ENCODE measurements around the gene GRM6.

Gene GRM6

DNA sequence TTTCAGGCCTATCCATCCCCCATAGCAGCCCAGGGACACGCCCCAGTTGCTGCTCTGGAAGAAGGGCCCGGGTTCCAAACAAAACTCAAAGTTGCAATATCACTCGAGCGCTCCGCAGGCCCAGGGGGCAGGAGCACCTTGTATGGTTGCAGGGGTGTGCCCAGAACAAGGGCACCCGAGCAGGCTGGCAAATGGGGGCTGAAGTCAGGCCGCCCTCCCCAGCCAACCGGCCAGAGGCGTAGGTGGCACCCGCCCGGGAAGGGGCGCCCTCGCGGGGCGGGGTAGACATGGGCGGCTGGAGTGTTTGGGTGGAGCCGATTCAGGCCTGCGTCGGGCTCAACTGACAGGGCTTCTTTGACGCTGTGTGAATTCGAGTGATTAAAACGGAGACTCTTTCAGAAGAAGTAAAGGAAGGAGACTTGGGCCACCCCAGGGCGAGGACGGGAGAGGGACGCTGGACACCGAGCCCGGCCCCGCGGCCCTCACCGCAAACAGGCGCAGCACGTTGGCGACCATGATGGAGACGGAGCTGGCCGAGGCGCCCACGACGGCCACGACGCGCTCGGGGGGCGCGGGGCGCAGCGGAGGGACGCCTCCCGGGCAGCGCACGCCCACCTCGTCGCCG is 1.1 kb downstream of the GRM6 start:
- peaks cover 48% of the 10 kb centered on the region for H3K9me3 ChIP-seq (ENCODE audit: control insufficient read depth, insufficient read depth, low read length)
- no peaks in the 10 kb centered on the region for H3K36me3 ChIP-seq (ENCODE audit: control insufficient read depth, insufficient read depth, low read length)
- H3K9ac ChIP-seq (ENCODE audit: low read depth, low read length), result no peak overlapping the region
- H3K4me3 ChIP-seq (ENCODE audit: low read depth, low read length), result peak overlapping the region; percentile 48; the same call in 1 of the 2 replicates
- H3K27ac ChIP-seq (ENCODE audit: low read depth, low read length), result no peak overlapping the region
- no peaks in the 10 kb centered on the region for H3K4me1 ChIP-seq (ENCODE audit: control insufficient read depth, insufficient read depth, low read length)
- H3K27me3 ChIP-seq (ENCODE audit: control insufficient read depth, insufficient read depth, low read length), result peaks cover 38% of the 10 kb centered on the region

DNA sequence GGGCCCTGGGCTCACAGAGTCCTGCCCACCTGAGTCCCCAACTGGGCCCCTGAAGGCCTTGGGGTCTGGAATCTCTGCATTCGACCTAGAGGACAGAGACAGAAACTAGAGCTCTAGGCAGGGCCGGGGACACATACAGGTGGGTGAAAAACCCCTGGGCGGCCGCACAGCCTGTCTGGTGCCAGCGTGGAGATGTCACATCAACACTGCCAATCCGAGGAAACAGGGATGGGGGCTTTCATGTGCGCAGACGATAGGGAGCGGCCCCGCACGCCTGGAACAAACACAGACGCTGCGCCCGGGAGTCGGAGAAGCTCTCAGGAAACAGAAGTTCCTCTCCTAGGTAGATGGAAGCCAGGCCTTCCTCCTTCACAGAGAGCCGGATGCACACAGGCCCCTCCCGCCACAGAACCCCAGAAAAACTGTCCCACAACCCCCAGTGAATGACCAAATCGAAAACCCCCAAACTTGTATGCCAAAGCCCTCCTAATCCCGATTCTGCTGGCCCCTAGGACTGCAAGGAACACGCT is 1.8 kb downstream of the GRM6 start:
- Histone ChIP-seq H3K4me1 (ENCODE audit: control insufficient read depth, insufficient read depth, low read length) (no peaks in the 10 kb centered on the region), H3K4me3 (ENCODE audit: low read depth, low read length) (no peak overlapping the region), H3K9ac (ENCODE audit: low read depth, low read length) (no peak overlapping the region), H3K27ac (ENCODE audit: low read depth, low read length) (no peak overlapping the region), H3K36me3 (ENCODE audit: control insufficient read depth, insufficient read depth, low read length) (no peaks in the 10 kb centered on the region), H3K9me3 (ENCODE audit: control insufficient read depth, insufficient read depth, low read length) (peaks cover 44% of the 10 kb centered on the region), H3K27me3 (ENCODE audit: control insufficient read depth, insufficient read depth, low read length) (peaks cover 38% of the 10 kb centered on the region)

DNA sequence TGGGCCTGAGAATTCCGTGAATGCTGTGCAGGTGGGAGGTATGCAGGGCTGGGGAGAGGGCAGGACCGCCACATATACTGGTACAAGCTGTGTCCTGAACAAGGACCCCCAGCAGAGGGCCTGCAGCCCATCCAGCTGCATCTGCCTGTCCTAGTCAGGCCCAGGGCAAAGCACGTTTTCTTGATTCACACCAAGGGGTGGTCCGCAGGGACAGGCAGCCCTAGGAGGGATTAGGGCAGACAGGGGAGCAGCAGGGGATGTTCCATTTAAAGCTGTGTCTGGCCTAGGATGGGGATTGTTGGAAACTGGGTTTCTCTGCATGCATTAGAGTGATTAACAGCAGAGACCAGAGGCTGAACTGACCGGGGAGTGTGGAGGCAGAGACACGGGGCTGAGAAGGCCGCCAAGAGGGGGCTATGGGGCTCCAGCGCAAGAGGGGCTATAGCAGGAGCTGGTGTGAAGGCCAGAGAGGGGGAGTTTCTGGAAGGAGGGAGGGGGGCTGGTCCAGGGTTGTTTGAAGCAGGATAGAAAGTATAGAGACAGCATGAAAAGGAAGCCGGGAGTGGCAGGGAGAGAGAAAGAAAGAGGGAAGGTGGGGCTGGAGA is 2.7 kb downstream of the GRM6 start:
- H3K9me3 ChIP-seq (ENCODE audit: control insufficient read depth, insufficient read depth, low read length), result peaks cover 41% of the 10 kb centered on the region

GRCh38 chr5:178991190-178992145 is 3.7 kb downstream of the GRM6 start:
- Histone ChIP-seq H3K9ac (ENCODE audit: low read depth, low read length) (no peak overlapping the region), H3K27me3 (ENCODE audit: control insufficient read depth, insufficient read depth, low read length) (peaks cover 36% of the 10 kb centered on the region), H3K4me1 (ENCODE audit: control insufficient read depth, insufficient read depth, low read length) (no peaks in the 10 kb centered on the region), H3K27ac (ENCODE audit: low read depth, low read length) (no peak overlapping the region), H3K9me3 (ENCODE audit: control insufficient read depth, insufficient read depth, low read length) (peaks cover 51% of the 10 kb centered on the region), H3K4me3 (ENCODE audit: low read depth, low read length) (no peak overlapping the region), H3K36me3 (ENCODE audit: control insufficient read depth, insufficient read depth, low read length) (no peaks in the 10 kb centered on the region)

More for the DNA sequence above, 2.7 kb downstream of the GRM6 start:
- H3K4me1 ChIP-seq (ENCODE audit: control insufficient read depth, insufficient read depth, low read length), result no peaks in the 10 kb centered on the region
- H3K27ac ChIP-seq (ENCODE audit: low read depth, low read length), result no peak overlapping the region
- no peak overlapping the region for H3K9ac ChIP-seq (ENCODE audit: low read depth, low read length)
- no peak overlapping the region for H3K4me3 ChIP-seq (ENCODE audit: low read depth, low read length)
- H3K36me3 ChIP-seq (ENCODE audit: control insufficient read depth, insufficient read depth, low read length), result no peaks in the 10 kb centered on the region
- peaks cover 38% of the 10 kb centered on the region for H3K27me3 ChIP-seq (ENCODE audit: control insufficient read depth, insufficient read depth, low read length)

DNA sequence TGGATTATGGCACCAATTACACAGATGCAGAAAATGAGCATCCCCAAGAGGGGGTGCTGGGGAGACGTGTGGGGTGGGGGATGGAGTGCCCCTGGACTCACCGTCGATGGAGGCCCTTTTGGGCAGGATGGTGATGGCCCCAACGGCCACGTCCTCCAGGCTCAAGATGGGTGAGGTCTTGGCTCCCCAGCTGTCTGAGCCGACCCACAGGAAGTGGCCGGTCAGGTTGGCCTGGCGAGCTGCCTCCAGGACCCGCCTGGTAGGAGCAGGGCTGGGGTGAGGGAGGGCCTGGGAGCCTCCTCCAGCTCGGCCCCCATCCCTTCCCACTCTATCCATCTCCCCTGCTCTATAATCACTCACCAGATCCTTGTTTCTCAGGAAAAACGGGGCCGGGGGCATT is 4.6 kb downstream of the GRM6 start:
- no peak overlapping the region for H3K27ac ChIP-seq (ENCODE audit: low read depth, low read length)
- no peak overlapping the region for H3K4me3 ChIP-seq (ENCODE audit: low read depth, low read length)
- H3K27me3 ChIP-seq (ENCODE audit: control insufficient read depth, insufficient read depth, low read length), result peaks cover 26% of the 10 kb centered on the region
- H3K36me3 ChIP-seq (ENCODE audit: control insufficient read depth, insufficient read depth, low read length), result no peaks in the 10 kb centered on the region
- H3K9ac ChIP-seq (ENCODE audit: low read depth, low read length), result no peak overlapping the region
- peaks cover 60% of the 10 kb centered on the region for H3K9me3 ChIP-seq (ENCODE audit: control insufficient read depth, insufficient read depth, low read length)
- H3K4me1 ChIP-seq (ENCODE audit: control insufficient read depth, insufficient read depth, low read length), result no peaks in the 10 kb centered on the region

DNA sequence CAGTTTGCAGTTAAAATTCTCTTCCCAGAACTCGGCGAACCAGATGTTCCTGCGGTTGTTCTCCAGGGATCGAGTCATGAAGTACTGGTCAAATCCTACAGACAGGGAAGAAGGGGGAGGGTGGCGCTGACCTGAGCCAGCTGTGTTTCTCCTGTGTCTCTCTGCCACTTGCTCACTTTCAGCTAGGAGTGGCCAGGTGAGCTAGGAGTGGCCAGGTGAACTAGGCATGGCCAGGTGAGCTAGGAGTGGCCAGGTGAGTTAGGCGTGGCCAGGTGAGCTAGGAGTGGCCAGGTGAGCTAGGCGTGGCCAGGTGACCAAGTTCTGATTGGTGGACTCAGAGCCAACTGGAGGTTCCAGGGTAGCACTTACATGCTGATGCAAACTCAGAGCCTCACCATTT is 5.8 kb downstream of the GRM6 start:
- Histone ChIP-seq H3K9ac (ENCODE audit: low read depth, low read length) (no peak overlapping the region), H3K27me3 (ENCODE audit: control insufficient read depth, insufficient read depth, low read length) (peaks cover 16% of the 10 kb centered on the region), H3K9me3 (ENCODE audit: control insufficient read depth, insufficient read depth, low read length) (peaks cover 67% of the 10 kb centered on the region), H3K4me3 (ENCODE audit: low read depth, low read length) (no peak overlapping the region), H3K36me3 (ENCODE audit: control insufficient read depth, insufficient read depth, low read length) (no peaks in the 10 kb centered on the region), H3K27ac (ENCODE audit: low read depth, low read length) (no peak overlapping the region), H3K4me1 (ENCODE audit: control insufficient read depth, insufficient read depth, low read length) (no peaks in the 10 kb centered on the region)

GRCh38 chr5:178988436-178989220 is 6.5 kb downstream of the GRM6 start:
- H3K9me3 ChIP-seq (ENCODE audit: control insufficient read depth, insufficient read depth, low read length), result peaks cover 72% of the 10 kb centered on the region
- H3K27ac ChIP-seq (ENCODE audit: low read depth, low read length), result no peak overlapping the region
- H3K36me3 ChIP-seq (ENCODE audit: control insufficient read depth, insufficient read depth, low read length), result no peaks in the 10 kb centered on the region
- no peak overlapping the region for H3K4me3 ChIP-seq (ENCODE audit: low read depth, low read length)
- H3K4me1 ChIP-seq (ENCODE audit: control insufficient read depth, insufficient read depth, low read length), result no peaks in the 10 kb centered on the region
- no peak overlapping the region for H3K9ac ChIP-seq (ENCODE audit: low read depth, low read length)
- H3K27me3 ChIP-seq (ENCODE audit: control insufficient read depth, insufficient read depth, low read length), result peaks cover 9% of the 10 kb centered on the region

- H3K27ac ChIP-seq (ENCODE audit: low read depth, low read length), result no peak overlapping the region
- H3K4me3 ChIP-seq (ENCODE audit: low read depth, low read length), result no peak overlapping the region
- no peaks in the 10 kb centered on the region for H3K4me1 ChIP-seq (ENCODE audit: control insufficient read depth, insufficient read depth, low read length)
- peaks cover 85% of the 10 kb centered on the region for H3K9me3 ChIP-seq (ENCODE audit: control insufficient read depth, insufficient read depth, low read length)
- no peaks in the 10 kb centered on the region for H3K27me3 ChIP-seq (ENCODE audit: control insufficient read depth, insufficient read depth, low read length)
- H3K9ac ChIP-seq (ENCODE audit: low read depth, low read length), result no peak overlapping the region
- H3K36me3 ChIP-seq (ENCODE audit: control insufficient read depth, insufficient read depth, low read length), result no peaks in the 10 kb centered on the region
Observed at GRCh38 chr5:178986326-178986960, 8.7 kb downstream of the GRM6 start.

- Histone ChIP-seq H3K9ac (ENCODE audit: low read depth, low read length) (no peak overlapping the region), H3K9me3 (ENCODE audit: control insufficient read depth, insufficient read depth, low read length) (peaks cover 84% of the 10 kb centered on the region), H3K27ac (ENCODE audit: low read depth, low read length) (no peak overlapping the region), H3K27me3 (ENCODE audit: control insufficient read depth, insufficient read depth, low read length) (no peaks in the 10 kb centered on the region), H3K4me1 (ENCODE audit: control insufficient read depth, insufficient read depth, low read length) (no peaks in the 10 kb centered on the region), H3K36me3 (ENCODE audit: control insufficient read depth, insufficient read depth, low read length) (no peaks in the 10 kb centered on the region), H3K4me3 (ENCODE audit: low read depth, low read length) (no peak overlapping the region)
Observed at GRCh38 chr5:178984145-178985072, 10.7 kb downstream of the GRM6 start.

Data from HUES48 (cell line).